GM12878 (cell line): Measurements from ENCODE around the gene TRIM72. TPM values are rescaled to one million over a fixed set of nuclear protein-coding genes. Genes with fewer than 3 reads are reported as not detected.

Experiments used
- ATAC-seq: fragments of 200-7000 bp; cut with Tn5 transposase; 3 replicates; pipeline ENCODE4 v1.9.1; 2020; ENCODE audit warnings: mild to moderate bottlenecking, moderate library complexity
- BruUV-seq: library from RNA; stranded (reverse); fragments of 400-500 nt; replicated peaks from 2 replicates; lab custom pipeline; 2021; lab: Mats Ljungman, UMichigan
- CTCF ChIA-PET: fragments of 300-600 bp; sonication (Branson Sonifier 250); formaldehyde crosslinking; extraction: SDS; loops from one replicate; lab custom pipeline; 2021; ENCODE audit warnings: inconsistent platforms; lab: Yijun Ruan, JAX
- POLR2A ChIA-PET: fragments of 350-600 bp; formaldehyde crosslinking; extraction: SDS; loops from one replicate; lab custom pipeline; 2021; ENCODE audit warnings: inconsistent platforms; lab: Charles Lee
- RAD21 ChIA-PET: fragments of 300-600 bp; sonication (Branson Sonifier 250); formaldehyde crosslinking; loops from one replicate; lab custom pipeline; 2023; ENCODE audit warnings: antibody characterized with exemption; ENCODE audit not compliant: unreplicated experiment; lab: Charles Lee
- SMC1A ChIA-PET: fragments of 300-600 bp; sonication (Branson Sonifier 250); formaldehyde crosslinking; loops from one replicate; lab custom pipeline; 2023; ENCODE audit not compliant: unreplicated experiment, uncharacterized antibody; lab: Charles Lee
- DNase-seq: peaks from one replicate; pipeline ENCODE4 v3.0.0-alpha.2; 2011; ENCODE audit warnings: low read depth, low spot score
- FAIRE-seq: peaks from 3 replicates; lab custom pipeline; 2011; peaks lifted over from hg19 to GRCh38; lab: Jason Lieb, UNC
- H2AFZ ChIP-seq: 2 replicates; pipeline ENCODE4 v1.6.0; 2011; ENCODE audit warnings: low read depth, low read length, control low read depth; ENCODE audit not compliant: control insufficient read depth
- H3K27ac ChIP-seq: 2 replicates; pipeline ENCODE4 v1.5.1; 2011; ENCODE audit warnings: control low read depth; ENCODE audit not compliant: control insufficient read depth, insufficient read depth
- H3K27me3 ChIP-seq, 2 experiments: replicated peaks in 1 of 2; 2 replicates each; pipeline versions ENCODE4 v1.6.0 to v1.6.1; 2011; ENCODE audit warnings: low read length in 1 of 2; ENCODE audit not compliant: control insufficient read depth in 2 of 2, insufficient read depth in 2 of 2
- H3K36me3 ChIP-seq, 2 experiments: 2 replicates each; pipeline ENCODE4 v1.5.1; 2011; ENCODE audit warnings: low read length in 1 of 2; ENCODE audit not compliant: control insufficient read depth in 2 of 2, insufficient read depth in 2 of 2
- H3K4me1 ChIP-seq: 2 replicates; pipeline ENCODE4 v1.6.1; 2011; ENCODE audit warnings: mild to moderate bottlenecking, low read length, moderate library complexity, mixed read lengths; ENCODE audit not compliant: control insufficient read depth, insufficient read depth
- H3K4me2 ChIP-seq: 2 replicates; pipeline ENCODE4 v1.6.0; 2011; ENCODE audit warnings: control low read depth; ENCODE audit not compliant: control insufficient read depth, insufficient read depth
- H3K4me3 ChIP-seq: fragments of 200-600 bp; sonication (generic); 2 replicates; pipeline ENCODE4 v1.5.1; 2016
- H3K79me2 ChIP-seq: 2 replicates; pipeline ENCODE4 v1.6.0; 2011; ENCODE audit warnings: low read length; ENCODE audit not compliant: control insufficient read depth, insufficient read depth
- H3K9ac ChIP-seq: 2 replicates; pipeline ENCODE4 v1.8.0; 2011; ENCODE audit warnings: low read length, control low read depth, mixed read lengths; ENCODE audit not compliant: control insufficient read depth, insufficient read depth
- H3K9me3 ChIP-seq: replicated peaks from 3 replicates; pipeline ENCODE4 v1.5.1; 2011; ENCODE audit warnings: mild to moderate bottlenecking, low read length; ENCODE audit not compliant: control insufficient read depth, insufficient read depth
- H4K20me1 ChIP-seq: 2 replicates; pipeline ENCODE4 v1.6.0; 2011; ENCODE audit not compliant: control insufficient read depth, insufficient read depth
- BCL3 ChIP-seq: IDR thresholded peaks from 2 replicates; pipeline ENCODE4 v1.6.1; 2011; ENCODE audit warnings: borderline replicate concordance, low read depth, mild to moderate bottlenecking, moderate library complexity, low read length; ENCODE audit not compliant: insufficient read depth, poor library complexity, severe bottlenecking
- CREM ChIP-seq: IDR thresholded peaks from 2 replicates; pipeline ENCODE4 v1.6.1; 2014; ENCODE audit warnings: antibody characterized with exemption, low read depth
- EZH2 ChIP-seq: IDR thresholded peaks from 2 replicates; pipeline ENCODE4 v1.6.1; 2012; ENCODE audit warnings: low read depth, mild to moderate bottlenecking, control low read depth, inconsistent platforms, low read length, borderline replicate concordance; ENCODE audit not compliant: control insufficient read depth
- POLR2AphosphoS2 ChIP-seq: IDR thresholded peaks from 2 replicates; pipeline ENCODE4 v1.6.1; 2011; ENCODE audit warnings: low read depth, mild to moderate bottlenecking, low read length, improper control_type of control experiment, moderate library complexity
- RB1 ChIP-seq: fragments of 450-650 bp; formaldehyde crosslinking; IDR thresholded peaks from 2 replicates; pipeline ENCODE4 v1.6.1; 2017; ENCODE audit warnings: mild to moderate bottlenecking, borderline replicate concordance
- RELA ChIP-seq: fragments of 450-650 bp; IDR thresholded peaks from 2 replicates; pipeline ENCODE4 v1.8.0; 2014; ENCODE audit warnings: borderline replicate concordance; ENCODE audit not compliant: partially characterized antibody
- TAF1 ChIP-seq: IDR thresholded peaks from 2 replicates; pipeline ENCODE4 v1.6.1; 2011; ENCODE audit warnings: mild to moderate bottlenecking, low read depth, low read length, borderline replicate concordance
- ZBTB33 ChIP-seq: fragments of 450-650 bp; IDR thresholded peaks from 2 replicates; pipeline ENCODE4 v1.6.1; 2017; ENCODE audit warnings: mild to moderate bottlenecking
- ZBTB4 ChIP-seq: fragments of 450-650 bp; formaldehyde crosslinking; IDR thresholded peaks from 2 replicates; pipeline ENCODE4 v1.4.0; 2022; ENCODE audit warnings: mild to moderate bottlenecking, moderate library complexity
- ZBTB40 ChIP-seq: fragments of 450-650 bp; IDR thresholded peaks from 2 replicates; pipeline ENCODE4 v1.6.1; 2016; ENCODE audit warnings: mild to moderate bottlenecking, moderate library complexity, borderline replicate concordance
- ZNF274 ChIP-seq: IDR thresholded peaks from one replicate; pipeline ENCODE4 v1.8.0; 2011; ENCODE audit not compliant: insufficient read length, insufficient read depth
- WGBS: methylation state at CpG from one replicate; pipeline ENCODE4 v1.1.6; 2016; ENCODE audit warnings: low lambda C conversion rate; ENCODE audit not compliant: insufficient replicate concordance, insufficient coverage; ENCODE audit errors: missing lambda C conversion rate; 5-methylcytosine and 5-hydroxymethylcytosine counted together
- in situ Hi-C: fragments of 300-500 bp; cut with MboI; formaldehyde crosslinking; loops from 9 replicates; pipeline ENCODE4 v1.14.3; 2018; ENCODE audit warnings: mixed read lengths
- intact Hi-C: fragments of 100-400 bp; cut with micrococcal nuclease; formaldehyde crosslinking; loops from one replicate; pipeline ENCODE4 v1.14.2; 2022; ENCODE audit not compliant: unreplicated experiment
- polyA plus RNA-seq, 11 experiments: library from polyadenylated mRNA; depleted of rRNA in 4 of 11; unstranded in 6 of 11; stranded (reverse) in 5 of 11; fragments of >200 nt; fragmentation: Nextera tagmentation in 4 of 11; fragmentation: Illumina TruSeq in 1 of 11; extraction: Ambion mirVana in 4 of 11; extraction: Trizol in 1 of 11; gene quantifications; 1 replicate in 1 of 11; 2 replicates in 10 of 11; pipeline versions ENCODE4 v1.2.1 to v1.2.3, GENCODE V29; 2011 to 2016; ENCODE audit warnings: inconsistent platforms in 2 of 11, missing spikeins in 2 of 11, low read depth in 1 of 11
- total RNA-seq, 4 experiments: library from RNA; depleted of rRNA in 3 of 4; stranded (reverse); fragments of >200 nt in 3 of 4; fragmentation: Illumina TruSeq in 1 of 4; extraction: Trizol in 1 of 4; gene quantifications; 2 replicates each; pipeline versions ENCODE4 v1.2.1 to v1.2.3, GENCODE V29; 2013 to 2021

Gene TRIM72
- total and polyA plus RNA-seq, 10 of the 15 experiments (the other 5 are each of a cell fraction or from before 2014, with no cell fraction given), result 0.03 to 1.2 (median 0.23) TPM; not detected in 1

GRCh38 chr16:31250782-31251384 is 37.0 kb downstream of the TRIM72 start (continued):
- TF ChIP-seq ZBTB40, result no peak

- H3K79me2 ChIP-seq, result no peaks in the 10 kb centered on the region
- in situ Hi-C loops (no loop called here), intact Hi-C loops (no loop called here)
- ATAC-seq, result no peak
- POLR2A ChIA-PET, result no interaction called here
- no peak overlapping the region for H3K4me3 ChIP-seq
- RAD21 ChIA-PET, result no interaction called here
- peaks cover 4% of the 10 kb centered on the region; the same call in 1 of the 2 replicates for H3K4me1 ChIP-seq
- BruUV-seq, result no TSS peak
- no peak overlapping the region for H3K27ac ChIP-seq
- CTCF ChIA-PET, result no interaction called here
- H3K4me2 ChIP-seq, result no peak overlapping the region
- no peak for DNase-seq
- no peaks in the 10 kb centered on the region for H4K20me1 ChIP-seq
- SMC1A ChIA-PET, result no interaction called here
- H3K9ac ChIP-seq, result no peak overlapping the region
- H3K9me3 ChIP-seq, result no peaks in the 10 kb centered on the region
- FAIRE-seq, result no peak
- WGBS, result 79% methylated on average over 5 of the region's 5 CpGs
- H3K27me3 ChIP-seq, result no peaks in the 10 kb centered on the region
- H2AFZ ChIP-seq, result no peak overlapping the region
- H3K36me3 ChIP-seq, result no peaks in the 10 kb centered on the region
- TF ChIP-seq BCL3 (no peak), CREM (no peak), ZNF274 (no peak), ZBTB4 (CRISPR knock-in tag) (no peak), RELA (no peak), TAF1 (no peak), EZH2 (no peak), ZBTB33 (no peak), POLR2AphosphoS2 (no peak), RB1 (no peak)
Observed at GRCh38 chr16:31251435-31251834, 37.5 kb downstream of the TRIM72 start.
